ENCODE measurements around the gene MPP2.
"Not testable (repeated sequence)": the region's sequence is repeated elsewhere in the genome, so short reads cannot be mapped to it uniquely, and the experiment has no call there.

Gene MPP2

DNA sequence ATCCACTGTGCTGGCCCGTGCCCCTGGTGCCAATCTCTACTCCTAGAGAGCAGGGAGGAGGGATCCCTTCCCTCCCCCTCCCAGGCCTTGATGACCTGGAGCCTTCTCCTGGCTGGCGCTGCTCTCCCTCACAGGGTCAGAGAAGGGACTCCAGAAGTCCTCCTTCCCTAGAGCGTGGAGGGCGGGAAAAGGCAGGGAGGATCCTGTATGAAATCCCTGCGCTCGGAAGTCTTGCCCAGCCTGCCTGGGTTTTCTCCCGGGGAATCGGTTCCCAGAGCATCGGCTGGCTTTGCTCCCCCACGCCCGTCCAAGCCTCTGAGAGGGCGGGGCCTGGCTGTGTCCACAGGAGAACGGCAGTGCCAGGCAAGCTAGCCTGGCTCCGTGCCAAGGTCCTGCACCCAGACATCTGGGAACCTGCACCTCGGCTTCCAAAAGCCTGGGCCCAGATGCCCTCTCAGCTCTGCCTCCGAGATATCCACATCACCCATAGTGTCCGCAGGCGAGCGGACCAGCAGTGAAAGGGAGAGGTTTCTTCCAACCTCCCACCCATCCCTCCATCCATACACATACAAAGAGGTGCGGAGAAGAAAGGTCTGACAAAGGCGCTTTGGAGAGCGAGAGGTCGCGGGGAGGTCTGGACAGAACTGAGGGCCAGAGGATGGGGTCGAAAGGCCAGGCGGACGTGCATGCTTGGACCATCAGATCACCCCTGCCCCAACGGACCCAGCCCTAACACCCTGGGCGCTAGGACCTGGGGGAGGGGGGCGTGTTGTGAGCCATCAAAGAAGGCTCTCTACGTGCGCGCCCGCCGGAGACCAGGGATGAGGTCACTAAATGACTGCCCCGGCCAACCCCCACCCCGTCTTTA lies 1.1 kb downstream of the MPP2 start:
- in situ Hi-C loops (cut with HindIII; ENCODE audit: low sequenced_read_pairs) = no loop called here

DNA sequence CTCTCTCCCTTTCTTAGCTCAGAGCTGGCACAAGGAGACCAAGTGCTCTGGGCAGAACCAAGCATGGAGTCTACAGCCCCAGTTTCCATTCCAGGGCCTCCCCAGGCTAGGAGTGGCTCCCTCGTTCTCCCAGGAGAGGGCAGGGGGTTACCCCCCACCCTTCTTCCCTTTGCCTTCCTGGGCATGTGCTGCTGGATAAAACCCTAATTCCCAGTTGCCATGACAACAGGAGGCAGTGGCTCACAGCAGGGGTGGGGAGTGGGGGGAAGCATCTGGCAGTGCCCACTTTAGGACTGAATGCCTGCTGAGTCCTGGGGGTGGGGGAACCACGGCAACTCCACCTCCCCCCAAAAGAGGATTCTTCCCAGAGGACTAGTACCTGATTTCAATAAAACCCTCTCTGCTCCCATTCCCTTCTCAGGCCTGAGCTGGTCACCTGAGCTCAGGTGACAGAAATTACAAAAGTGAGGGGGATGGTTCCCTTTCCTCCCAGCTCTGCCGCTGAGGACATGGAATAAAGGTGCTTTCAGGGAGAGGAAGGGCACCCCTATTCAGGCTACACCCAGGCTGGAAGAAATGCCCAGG lies 1.8 kb downstream of the MPP2 start:
- in situ Hi-C loops (cut with HindIII; ENCODE audit: low sequenced_read_pairs) = no loop called here

DNA sequence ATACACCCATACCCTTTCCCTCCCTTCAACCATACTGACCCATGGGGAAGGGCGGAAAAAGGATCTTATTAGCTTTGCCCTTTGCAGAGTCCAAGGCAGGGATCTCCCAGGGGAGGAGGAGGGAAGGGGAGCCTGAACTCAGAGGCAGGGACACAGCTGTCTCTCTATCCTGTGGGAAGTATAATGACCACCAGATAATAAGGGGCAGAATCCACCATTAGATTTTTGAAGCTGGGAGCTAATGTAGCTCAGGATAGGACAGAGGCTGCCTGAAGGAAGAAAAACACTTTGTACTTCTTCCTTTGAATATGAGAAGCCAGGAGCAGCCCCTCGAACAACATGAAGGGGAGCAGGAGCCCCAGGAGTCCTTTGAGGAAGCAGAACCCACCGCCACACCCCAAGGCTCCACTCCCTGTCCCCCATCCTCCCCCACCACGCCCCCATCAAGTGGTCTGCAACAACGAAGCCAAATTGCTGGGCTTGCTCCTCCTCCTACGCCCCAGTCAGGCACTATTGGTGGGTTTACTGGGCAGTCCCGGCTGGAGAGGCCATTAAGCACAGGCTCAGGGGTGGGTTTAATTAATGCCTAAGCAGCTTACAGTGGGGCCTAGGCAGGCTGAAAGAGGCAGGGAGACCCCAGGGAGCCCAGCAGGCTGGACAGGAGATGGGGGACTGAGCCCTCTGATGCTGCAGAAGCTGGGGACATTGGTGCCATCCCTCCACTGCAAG lies 5.3 kb downstream of the MPP2 start:
- in situ Hi-C loops (cut with HindIII; ENCODE audit: low sequenced_read_pairs) = no loop called here

DNA sequence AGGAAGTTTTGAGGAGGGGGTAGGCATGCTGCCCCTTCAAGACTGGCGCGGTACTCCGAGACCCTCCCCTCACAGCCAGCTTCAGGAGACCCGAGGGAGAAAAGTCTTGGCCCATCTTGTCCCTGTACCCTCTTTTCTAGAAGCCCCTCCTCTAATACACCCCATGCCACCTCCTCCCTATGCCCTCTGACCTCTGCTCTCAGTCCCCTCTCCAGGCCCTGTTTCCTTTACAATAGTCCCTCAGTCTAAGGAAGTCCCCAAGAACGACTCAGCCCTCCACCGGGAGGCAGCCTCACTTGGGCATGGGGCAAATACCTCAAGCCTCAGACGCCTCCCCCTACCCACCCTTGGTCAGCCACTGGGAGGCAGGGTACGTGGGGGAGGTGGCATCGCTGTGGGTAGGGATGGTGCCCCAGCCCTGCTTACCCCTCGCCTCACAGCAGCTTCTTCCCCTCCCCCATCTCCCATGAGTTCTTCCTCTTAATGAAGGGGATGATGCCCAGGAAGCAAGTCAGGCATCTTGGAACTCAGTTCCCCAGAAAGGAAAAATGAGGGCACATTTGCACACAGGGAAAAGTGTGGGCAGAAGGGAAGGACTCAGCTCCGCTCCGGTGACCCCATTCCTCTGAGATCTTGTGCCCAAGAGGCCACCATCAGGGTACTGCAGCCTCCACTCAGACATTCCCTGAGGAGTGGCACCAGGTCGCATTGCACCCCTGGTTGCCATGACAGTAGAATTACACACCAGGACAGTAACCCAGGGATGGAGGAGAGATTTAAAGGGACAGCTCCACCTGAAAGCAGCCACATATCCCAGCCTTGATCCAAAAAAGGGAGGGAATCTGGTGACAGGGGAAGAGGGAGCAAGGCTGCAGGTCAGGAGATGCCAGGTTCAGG lies 6.2 kb downstream of the MPP2 start:
- in situ Hi-C loops (cut with HindIII; ENCODE audit: low sequenced_read_pairs) = no loop called here

DNA sequence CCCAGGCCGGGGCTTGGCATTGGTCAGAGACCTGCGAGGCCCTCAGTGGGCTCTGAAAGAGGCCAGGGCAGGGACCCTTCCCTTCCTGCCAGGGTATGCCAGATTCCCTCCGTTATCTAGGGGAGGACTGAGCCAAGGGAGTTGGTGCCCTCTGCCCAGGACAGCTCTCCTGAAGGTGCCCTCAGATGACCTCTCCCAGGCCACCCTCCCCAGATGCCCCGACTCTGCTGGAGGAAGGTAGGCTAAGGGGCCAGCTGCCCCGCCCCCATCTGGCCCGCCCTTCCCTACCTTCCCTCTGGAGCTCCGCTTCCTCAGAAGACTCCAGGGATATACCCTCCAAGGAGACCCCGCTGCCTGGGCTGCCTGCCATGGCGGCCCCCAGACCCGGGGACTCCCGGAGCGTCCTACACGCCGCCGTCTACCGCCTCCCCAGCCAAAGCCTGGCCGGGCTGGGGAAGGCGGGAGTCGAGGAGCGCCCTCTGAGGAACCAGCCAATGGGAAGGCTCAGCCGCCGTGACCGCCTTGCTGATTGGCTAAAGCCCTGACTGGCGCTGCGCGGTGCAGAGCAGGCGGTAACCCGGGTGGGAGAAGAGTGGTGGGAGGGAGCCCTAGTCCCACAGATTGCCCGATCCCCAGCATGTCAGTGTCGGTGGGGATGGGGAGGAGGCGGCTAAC lies 7.0 kb downstream of the MPP2 start:
- in situ Hi-C loops (cut with HindIII; ENCODE audit: low sequenced_read_pairs) = no loop called here

- in situ Hi-C loops (cut with HindIII; ENCODE audit: low sequenced_read_pairs) = no loop called here
Observed at GRCh38 chr17:43898446-43898845, 8.9 kb downstream of the MPP2 start.

- in situ Hi-C loops (cut with HindIII; ENCODE audit: low sequenced_read_pairs) = no loop called here
Observed at GRCh38 chr17:43897831-43898230, 9.5 kb downstream of the MPP2 start.

- in situ Hi-C loops (cut with HindIII; ENCODE audit: low sequenced_read_pairs) = not testable (repeated sequence)
Observed at GRCh38 chr17:43894494-43894893, 12.8 kb downstream of the MPP2 start.

DNA sequence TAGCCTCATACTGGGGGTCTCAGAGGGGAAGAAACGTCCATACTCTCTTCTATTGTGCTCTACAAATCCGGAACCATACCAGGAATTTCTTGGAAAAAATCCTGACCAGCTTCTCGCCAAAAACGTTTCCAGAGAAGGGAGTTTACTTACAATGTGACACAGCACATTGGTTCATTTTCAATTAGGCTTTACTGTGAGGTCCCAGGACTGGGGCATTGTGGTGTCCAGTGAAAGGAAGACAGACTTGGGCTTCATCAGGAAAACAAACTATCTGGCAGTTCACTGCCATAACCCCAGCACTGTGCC lies 14.7 kb downstream of the MPP2 start:
- in situ Hi-C loops (cut with HindIII; ENCODE audit: low sequenced_read_pairs) = no loop called here

DNA sequence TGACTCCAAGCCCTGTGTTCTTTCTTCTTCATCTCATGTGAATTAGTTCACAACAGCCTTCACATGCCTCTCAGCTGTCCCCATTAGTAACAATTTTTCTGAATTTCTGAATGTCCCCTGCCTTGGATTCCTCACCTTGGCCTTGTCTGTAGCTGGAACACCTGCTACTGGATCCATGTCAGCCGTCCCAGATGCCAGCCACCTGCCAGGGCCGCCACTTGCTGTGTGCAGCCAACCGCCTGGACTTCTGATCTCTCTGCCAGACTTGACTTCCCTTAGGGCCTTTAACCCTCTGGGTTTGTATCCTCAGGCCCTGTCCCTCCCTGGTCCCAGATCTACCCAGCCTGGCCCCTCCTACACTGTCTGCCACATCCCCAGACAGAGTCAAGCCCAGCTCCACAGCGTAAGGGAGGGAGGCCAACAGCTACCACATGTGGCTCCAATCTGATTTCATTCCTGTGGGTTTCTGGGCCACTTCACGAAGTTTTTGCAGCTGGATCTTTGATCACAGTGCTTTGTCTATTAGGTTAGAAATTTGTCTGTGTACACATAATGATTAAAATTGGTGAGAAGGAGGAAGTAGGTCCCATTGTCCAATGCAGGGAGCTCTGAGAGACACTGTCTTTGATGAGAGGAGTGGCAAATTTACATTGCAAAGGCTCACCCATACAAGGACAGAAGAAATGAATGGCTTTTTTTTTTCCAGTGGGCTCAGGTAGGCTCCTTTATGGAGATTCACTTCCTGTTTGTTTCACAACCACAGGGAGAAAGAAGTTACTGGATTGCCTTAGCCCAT lies 15.3 kb downstream of the MPP2 start:
- in situ Hi-C loops (cut with HindIII; ENCODE audit: low sequenced_read_pairs) = no loop called here

DNA sequence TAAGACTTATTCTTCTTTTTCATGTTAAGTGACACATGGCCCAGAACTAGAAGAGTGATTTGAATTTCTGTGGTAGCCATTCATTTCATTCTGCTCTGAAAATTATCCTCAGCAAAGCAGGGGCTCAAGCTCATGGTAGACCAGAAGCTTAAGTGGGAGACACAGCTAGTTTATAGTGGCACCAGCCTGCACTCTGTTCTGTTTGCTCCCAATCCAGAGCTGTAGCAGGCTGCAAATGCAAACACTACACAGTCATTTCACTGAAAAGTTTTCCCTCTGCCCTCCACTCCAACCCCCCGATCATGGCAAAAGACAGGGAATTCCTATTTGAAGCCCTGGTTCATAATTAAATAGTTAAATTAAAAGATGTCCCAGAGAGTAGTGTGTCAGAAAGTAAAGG lies 17.1 kb downstream of the MPP2 start:
- in situ Hi-C loops (cut with HindIII; ENCODE audit: low sequenced_read_pairs) = no loop called here

- in situ Hi-C loops (cut with HindIII; ENCODE audit: low sequenced_read_pairs) = no loop called here
Observed at GRCh38 chr17:43888548-43888947, 18.8 kb downstream of the MPP2 start.

GRCh38 chr17:43882761-43883415 lies 24.4 kb downstream of the MPP2 start:
- in situ Hi-C loops (cut with HindIII; ENCODE audit: low sequenced_read_pairs) = no loop called here

GRCh38 chr17:43881758-43882505 lies 25.4 kb downstream of the MPP2 start:
- in situ Hi-C loops (cut with HindIII; ENCODE audit: low sequenced_read_pairs) = no loop called here

DNA sequence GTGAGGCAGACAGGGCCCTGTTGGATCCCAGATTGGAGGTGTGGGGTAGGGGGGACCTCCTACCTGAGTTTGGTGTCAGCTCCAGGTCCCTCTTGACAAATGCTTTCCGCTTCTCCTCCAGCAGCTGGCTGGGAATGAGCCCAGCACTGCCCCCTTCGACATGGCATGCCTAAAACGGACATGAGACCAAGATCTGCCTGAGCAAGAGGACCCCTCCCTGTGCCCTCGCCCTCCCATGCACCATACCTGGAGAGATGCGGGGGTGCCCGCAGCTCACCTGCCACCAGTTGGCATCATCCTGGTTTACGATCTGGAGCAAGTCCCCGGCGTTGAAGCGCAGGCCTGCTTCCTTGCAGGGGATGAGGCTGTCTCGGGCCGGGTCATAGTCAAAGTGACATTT lies 26.2 kb downstream of the MPP2 start:
- in situ Hi-C loops (cut with HindIII; ENCODE audit: low sequenced_read_pairs) = no loop called here

- in situ Hi-C loops (cut with HindIII; ENCODE audit: low sequenced_read_pairs) = no loop called here
Observed at GRCh38 chr17:43880420-43880991, 26.8 kb downstream of the MPP2 start.

GRCh38 chr17:43879723-43880419 lies 27.5 kb downstream of the MPP2 start:
- in situ Hi-C loops (cut with HindIII; ENCODE audit: low sequenced_read_pairs) = loop anchor here (5.0 kb wide), 1 partner anchor 38 kb away; no protein-coding TSS in a partner anchor
